WTC11 (cell line): ENCODE measurements around the gene NOXA1. TPM values are rescaled to one million over a fixed set of nuclear protein-coding genes. Genes with fewer than 3 reads are reported as not detected.
A peak's percentile ranks its signal among the peaks of the same experiment; 100 is the strongest.

Experiments used
- ATF1 ChIP-seq: sonication (generic); formaldehyde crosslinking; IDR thresholded peaks from 2 replicates; pipeline ENCODE4 v1.8.1; 2023; ENCODE audit warnings: mild to moderate bottlenecking, moderate library complexity, missing genetic modification reagents
- ATF2 ChIP-seq: sonication (generic); formaldehyde crosslinking; IDR thresholded peaks from 2 replicates; pipeline ENCODE4 v1.8.1; 2022; ENCODE audit warnings: low read depth, missing genetic modification reagents, borderline replicate concordance
- CBFB ChIP-seq: sonication (generic); formaldehyde crosslinking; IDR thresholded peaks from 2 replicates; pipeline ENCODE4 v1.8.1; 2022; ENCODE audit warnings: mild to moderate bottlenecking, low read depth, missing genetic modification reagents
- CDX4 ChIP-seq: fragments of 250-450 bp; sonication (Bioruptor Pico); IDR thresholded peaks from 2 replicates; pipeline ENCODE4 v1.9.0; 2021; ENCODE audit warnings: moderate library complexity, mild to moderate bottlenecking, inconsistent platforms, borderline replicate concordance
- CTCF ChIP-seq: fragments of 200-600 bp; IDR thresholded peaks from 2 replicates; pipeline ENCODE4 v1.8.0; 2022; ENCODE audit warnings: antibody characterized with exemption
- E2F4 ChIP-seq: sonication (generic); formaldehyde crosslinking; IDR thresholded peaks from 2 replicates; pipeline ENCODE4 v1.8.1; 2022; ENCODE audit warnings: low read depth, mild to moderate bottlenecking, moderate library complexity, missing genetic modification reagents, borderline replicate concordance
- ESRRA ChIP-seq: sonication (generic); formaldehyde crosslinking; IDR thresholded peaks from 2 replicates; pipeline ENCODE4 v1.8.1; 2022; ENCODE audit warnings: mild to moderate bottlenecking, missing genetic modification reagents, borderline replicate concordance
- FOXJ3 ChIP-seq: sonication (generic); formaldehyde crosslinking; IDR thresholded peaks from 2 replicates; pipeline ENCODE4 v1.9.0; 2021; ENCODE audit warnings: missing genetic modification reagents, mild to moderate bottlenecking, borderline replicate concordance
- HMGA2 ChIP-seq: fragments of 250-450 bp; sonication (Bioruptor Pico); IDR thresholded peaks from 2 replicates; pipeline ENCODE4 v1.4.0; 2021; ENCODE audit warnings: mild to moderate bottlenecking, moderate library complexity
- MAX ChIP-seq: sonication (generic); formaldehyde crosslinking; IDR thresholded peaks from 2 replicates; pipeline ENCODE4 v1.8.0; 2022; ENCODE audit warnings: mild to moderate bottlenecking, missing genetic modification reagents
- NFE2L1 ChIP-seq: sonication (generic); formaldehyde crosslinking; IDR thresholded peaks from 2 replicates; pipeline ENCODE4 v1.8.1; 2023; ENCODE audit warnings: missing genetic modification reagents
- SP1 ChIP-seq: sonication (generic); formaldehyde crosslinking; conservative IDR thresholded peaks from 2 replicates; pipeline ENCODE4 v1.8.1; 2022; ENCODE audit warnings: missing genetic modification reagents
- TP53 ChIP-seq: sonication (generic); formaldehyde crosslinking; IDR thresholded peaks from 2 replicates; pipeline ENCODE4 v1.8.1; 2023; ENCODE audit warnings: mild to moderate bottlenecking, missing genetic modification reagents
- USF1 ChIP-seq: sonication (generic); formaldehyde crosslinking; IDR thresholded peaks from 2 replicates; pipeline ENCODE4 v1.8.0; 2022; ENCODE audit warnings: mild to moderate bottlenecking, missing genetic modification reagents
- ZBTB43 ChIP-seq: sonication (generic); formaldehyde crosslinking; IDR thresholded peaks from 2 replicates; pipeline ENCODE4 v1.8.1; 2023; ENCODE audit warnings: mild to moderate bottlenecking, missing genetic modification reagents
- ZNF232 ChIP-seq: sonication (generic); formaldehyde crosslinking; IDR thresholded peaks from 2 replicates; pipeline ENCODE4 v1.8.0; 2022; ENCODE audit warnings: mild to moderate bottlenecking, missing genetic modification reagents
- ZNF263 ChIP-seq: sonication (generic); formaldehyde crosslinking; IDR thresholded peaks from 2 replicates; pipeline ENCODE4 v1.8.1; 2022; ENCODE audit warnings: low read depth, mild to moderate bottlenecking, moderate library complexity, missing genetic modification reagents
- ZNF317 ChIP-seq: sonication (generic); formaldehyde crosslinking; IDR thresholded peaks from 2 replicates; pipeline ENCODE4 v1.8.1; 2023; ENCODE audit warnings: low read depth, mild to moderate bottlenecking, moderate library complexity, missing genetic modification reagents, borderline replicate concordance
- ZNF396 ChIP-seq: fragments of 250-450 bp; sonication (Bioruptor Pico); IDR thresholded peaks from 2 replicates; pipeline ENCODE4 v1.8.0; 2021; ENCODE audit warnings: mild to moderate bottlenecking, moderate library complexity, borderline replicate concordance
- ZNF416 ChIP-seq: fragments of 250-450 bp; sonication (Bioruptor Pico); IDR thresholded peaks from 2 replicates; pipeline ENCODE4 v1.9.0; 2021; ENCODE audit warnings: mild to moderate bottlenecking, inconsistent platforms
- ZNF423 ChIP-seq: fragments of 250-450 bp; sonication (Bioruptor Pico); IDR thresholded peaks from 2 replicates; pipeline ENCODE4 v2.1.2; 2022; ENCODE audit warnings: mild to moderate bottlenecking, moderate library complexity
- ZNF512 ChIP-seq: sonication (generic); formaldehyde crosslinking; IDR thresholded peaks from 2 replicates; pipeline ENCODE4 v1.8.1; 2022; ENCODE audit warnings: missing genetic modification reagents, borderline replicate concordance
- ZSCAN18 ChIP-seq: fragments of 250-450 bp; sonication (Bioruptor Pico); IDR thresholded peaks from 2 replicates; pipeline ENCODE4 v2.1.2; 2022; ENCODE audit warnings: mild to moderate bottlenecking, moderate library complexity
- total RNA-seq: library from RNA; stranded (reverse); gene quantifications from 3 replicates; pipeline ENCODE4 v1.2.3, GENCODE V29; 2021

Gene NOXA1
- total RNA-seq, 1 experiment from 2014 or later, result 2.9 TPM

- no peak for TF ChIP-seq MAX
- no peak for TF ChIP-seq ATF2
- TF ChIP-seq CBFB, result peak; percentile 67; the same call in 1 of the 2 replicates
- TF ChIP-seq HMGA2 (CRISPR knock-in tag), result no peak
- no peak for TF ChIP-seq ZNF416
- TF ChIP-seq ESRRA, result no peak
- no peak for TF ChIP-seq ZSCAN18 (CRISPR knock-in tag)
- peak; percentile 55 for TF ChIP-seq CTCF
- TF ChIP-seq ZNF512 (CRISPR knock-in tag), result 0 out of 2 replicates have a peak, but pooled peaks have one; percentile 47
- TF ChIP-seq SP1 (CRISPR knock-in tag), result peak; percentile 53; the same call in 1 of the 2 replicates
- no peak for TF ChIP-seq FOXJ3 (CRISPR knock-in tag)
- TF ChIP-seq E2F4, result 0 out of 2 replicates have a peak, but pooled peaks have one; percentile 13
- TF ChIP-seq ATF1 (CRISPR knock-in tag), result no peak
- TF ChIP-seq CDX4 (CRISPR knock-in tag), result no peak
- TF ChIP-seq ZNF317 (CRISPR knock-in tag), result no peak
- TF ChIP-seq ZBTB43, result no peak; the same call in 1 of the 2 replicates
- TF ChIP-seq NFE2L1, result no peak
- TF ChIP-seq ZNF263, result no peak
- TF ChIP-seq ZNF396 (CRISPR knock-in tag), result no peak
- no peak for TF ChIP-seq TP53 (CRISPR knock-in tag)
- TF ChIP-seq ZNF423 (CRISPR knock-in tag), result no peak
- TF ChIP-seq USF1 (CRISPR knock-in tag), result no peak
- TF ChIP-seq ZNF232 (CRISPR knock-in tag), result no peak
These were observed 16.2 kb upstream of the NOXA1 start (continued) for GRCh38 chr9:137406876-137407589.
